ENCODE measurements around the gene CD38.
A peak's percentile ranks its signal among the peaks of the same experiment; 100 is the strongest.
"Not testable (repeated sequence)": the region's sequence is repeated elsewhere in the genome, so short reads cannot be mapped to it uniquely, and the experiment has no call there.

CD38 gene

DNA sequence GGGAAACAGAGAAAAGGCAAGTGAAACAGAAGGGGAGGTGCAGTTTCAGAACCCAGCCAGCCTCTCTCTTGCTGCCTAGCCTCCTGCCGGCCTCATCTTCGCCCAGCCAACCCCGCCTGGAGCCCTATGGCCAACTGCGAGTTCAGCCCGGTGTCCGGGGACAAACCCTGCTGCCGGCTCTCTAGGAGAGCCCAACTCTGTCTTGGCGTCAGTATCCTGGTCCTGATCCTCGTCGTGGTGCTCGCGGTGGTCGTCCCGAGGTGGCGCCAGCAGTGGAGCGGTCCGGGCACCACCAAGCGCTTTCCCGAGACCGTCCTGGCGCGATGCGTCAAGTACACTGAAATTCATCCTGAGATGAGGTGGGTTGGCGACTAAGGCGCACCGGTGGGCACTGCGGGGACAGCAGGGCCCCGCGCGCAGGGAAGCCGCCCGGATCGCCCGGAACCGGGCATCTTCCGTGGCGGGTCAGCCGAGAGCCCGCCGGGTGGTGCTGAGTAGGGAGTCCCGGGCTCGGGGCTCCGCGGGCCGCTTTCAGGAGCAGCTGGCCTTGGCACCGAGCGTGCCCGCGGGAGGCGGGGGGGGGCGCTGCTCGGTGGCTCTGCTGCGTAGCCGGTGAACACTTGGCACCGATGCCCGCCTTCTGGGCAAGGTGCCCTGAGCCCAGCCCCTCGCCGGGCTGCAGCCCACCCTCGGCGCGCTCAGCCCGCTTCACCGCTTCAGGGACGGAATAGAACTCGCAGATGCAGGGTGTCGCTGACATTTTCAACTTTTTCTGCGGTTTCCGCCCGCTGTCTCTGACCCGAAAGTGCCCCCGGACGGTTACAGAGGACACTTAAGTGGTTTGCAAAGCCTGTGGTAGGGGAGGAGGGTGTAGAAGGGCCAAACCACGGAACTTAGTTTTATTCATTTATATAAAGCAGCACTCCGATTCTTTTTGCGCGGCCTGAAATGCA lies at the start of gene CD38:
Gene CD38 (plus strand): TSS at position 40 of the 953 bp plus-strand sequence. CDS start 87 bp downstream, at position 127.
- peak; percentile 64 for DNase-seq

- peak; percentile 30 for DNase-seq
Observed at GRCh38 chr4:15729910-15730533, 48.1 kb upstream of the CD38 start.

DNA sequence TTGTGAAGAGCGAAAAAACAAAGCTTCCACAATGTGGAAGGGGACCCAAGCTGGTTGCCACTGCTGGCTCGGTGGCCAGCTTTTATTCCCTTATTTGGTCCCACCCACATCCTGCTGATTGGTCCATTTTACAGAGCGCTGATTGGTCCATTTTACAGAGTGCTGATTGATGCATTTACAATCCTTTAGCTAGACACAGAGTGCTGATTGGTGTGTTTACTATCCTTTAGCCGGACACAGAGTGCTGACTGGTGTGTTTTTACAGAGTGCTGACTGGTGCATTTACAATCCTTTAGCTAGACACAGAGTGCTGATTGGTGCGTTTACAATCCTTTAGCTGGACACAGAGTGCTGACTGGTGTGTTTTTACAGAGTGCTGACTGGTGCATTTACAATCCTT lies 45.1 kb upstream of the CD38 start:
- DNase-seq = not testable (repeated sequence)

GRCh38 chr4:15735536-15735935 lies 42.6 kb upstream of the CD38 start:
- DNase-seq = no peak

DNA sequence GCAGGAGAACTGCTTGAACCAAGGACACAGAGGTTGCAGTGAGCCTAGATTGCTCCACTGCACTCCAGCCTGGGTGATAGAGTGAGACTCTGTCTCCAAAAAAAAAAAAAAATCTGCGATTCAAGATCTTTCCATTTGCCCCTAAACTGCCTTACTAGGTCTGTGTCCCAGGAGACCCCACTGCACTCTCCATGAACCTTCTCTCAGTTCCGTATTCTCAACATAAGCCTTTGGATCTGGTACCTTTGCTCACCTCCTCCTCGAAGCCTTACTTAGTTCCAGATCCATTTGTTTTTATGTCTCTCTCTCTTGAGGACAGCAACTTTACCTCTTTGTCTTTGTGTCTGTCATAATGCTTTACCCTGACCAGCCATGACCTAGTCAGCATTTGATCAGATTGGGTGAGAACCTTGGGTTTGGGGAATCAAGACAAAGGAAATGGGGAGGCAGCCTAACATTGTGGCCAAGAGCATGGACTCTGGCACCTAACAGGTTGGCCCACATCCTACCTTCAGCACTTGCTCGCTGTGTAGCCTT lies 41.5 kb upstream of the CD38 start:
- DNase-seq = no peak

DNA sequence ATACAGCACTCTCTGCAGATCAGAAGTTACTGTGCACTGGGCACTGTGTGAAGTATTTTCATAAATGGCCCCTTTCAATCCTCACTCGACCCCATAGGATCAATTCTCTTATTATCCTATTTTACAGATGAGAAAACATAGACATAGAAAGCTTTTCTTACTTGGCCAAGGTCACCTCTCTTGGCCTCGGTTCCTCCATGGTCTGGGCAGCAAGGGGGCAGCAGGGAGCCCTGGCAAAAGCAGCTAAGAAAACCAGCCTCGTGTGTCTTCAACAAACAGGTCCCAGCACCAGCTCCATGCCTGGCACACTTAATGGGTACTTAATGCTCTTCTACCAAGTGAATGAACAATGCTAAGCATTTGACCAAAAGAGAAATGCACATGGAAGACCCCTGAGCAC lies 40.9 kb upstream of the CD38 start:
- no peak for DNase-seq

GRCh38 chr4:15738877-15739276 lies 39.3 kb upstream of the CD38 start:
- DNase-seq = peak; percentile 38

- no peak for DNase-seq
Observed at GRCh38 chr4:15740764-15741404, 37.2 kb upstream of the CD38 start.

GRCh38 chr4:15742083-15742582 lies 36.0 kb upstream of the CD38 start:
- no peak for DNase-seq

DNA sequence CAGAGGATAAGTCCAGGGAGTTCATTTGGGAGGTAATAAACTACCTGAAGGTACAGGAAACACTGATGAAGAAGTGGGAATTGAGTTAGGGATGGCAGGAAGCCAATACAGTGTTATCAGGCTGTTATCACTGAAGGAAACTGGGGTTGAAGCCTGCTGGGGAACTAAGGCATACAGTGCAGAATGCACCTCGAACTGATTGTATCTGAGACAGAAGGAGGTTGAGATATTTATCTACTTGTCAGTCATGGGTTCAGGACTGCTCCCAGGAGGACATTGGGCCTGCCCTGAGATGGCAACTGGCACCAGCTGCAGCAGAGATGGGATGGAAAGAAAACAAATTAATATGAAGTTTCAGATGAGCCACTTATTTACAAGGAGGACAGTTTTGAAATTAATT lies 35.5 kb upstream of the CD38 start:
- no peak for DNase-seq

DNA sequence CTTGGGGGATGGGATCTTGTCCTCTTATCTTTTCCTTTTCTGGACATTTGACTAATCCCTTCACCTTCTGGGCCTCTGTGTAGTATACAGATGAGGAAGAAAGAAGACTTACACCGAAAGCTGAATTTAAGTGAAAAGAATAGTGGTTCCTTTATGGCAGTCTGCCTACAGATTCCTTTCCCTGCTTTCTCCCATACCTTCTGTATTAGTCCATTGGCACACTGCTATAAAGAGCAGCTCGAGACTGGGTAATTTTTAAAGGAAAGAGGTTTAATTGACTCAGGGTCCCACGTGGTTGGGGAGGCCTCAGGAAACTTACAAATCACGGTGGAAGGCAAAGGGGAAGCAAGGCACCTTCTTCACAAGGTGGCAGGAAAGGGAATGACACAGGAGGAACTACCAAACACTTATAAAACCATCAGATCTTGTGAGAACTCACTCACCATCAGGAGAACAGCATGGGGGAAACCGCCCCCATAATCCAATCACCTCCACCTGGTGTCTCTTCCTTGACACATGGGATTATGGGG lies 34.0 kb upstream of the CD38 start:
- DNase-seq = no peak

DNA sequence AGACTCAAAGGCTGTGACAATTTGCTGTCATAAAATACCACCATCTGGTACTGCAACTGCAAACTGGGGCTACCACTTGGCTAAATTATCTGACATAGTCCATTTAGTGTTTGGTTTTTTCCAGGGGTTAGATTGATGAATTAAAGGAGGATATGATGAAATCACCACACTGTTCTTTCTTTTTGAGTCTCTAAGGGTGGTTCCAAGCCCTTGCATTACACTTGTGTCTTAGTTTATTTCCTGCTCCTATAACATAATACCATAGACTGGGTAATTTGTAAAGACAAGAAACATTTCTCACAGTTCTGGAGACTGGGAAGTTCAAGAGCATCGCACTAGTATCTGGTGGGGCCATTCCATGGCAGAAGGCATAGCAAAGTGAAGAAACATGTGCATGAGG lies 32.0 kb upstream of the CD38 start:
- no peak for DNase-seq

DNA sequence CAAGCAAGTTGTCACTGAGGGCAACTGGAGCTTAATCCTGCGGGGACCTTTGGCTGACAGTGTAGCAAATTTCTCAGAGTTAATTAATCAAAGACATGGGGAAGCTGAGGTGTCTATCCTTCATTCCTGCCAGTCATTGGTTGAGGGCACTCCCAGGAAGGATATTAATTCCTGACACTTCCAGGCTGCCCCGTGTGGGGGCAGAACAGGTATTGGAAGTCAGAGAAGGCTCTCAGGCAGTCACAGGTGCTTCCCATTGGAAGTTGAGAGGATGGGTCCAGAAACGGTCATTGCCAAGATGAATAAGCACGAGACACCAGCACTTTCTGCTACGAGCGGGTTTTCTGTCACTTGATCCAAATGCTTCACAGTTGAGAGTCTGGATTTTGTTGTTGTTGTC lies 29.1 kb upstream of the CD38 start:
- no peak for DNase-seq

GRCh38 chr4:15751153-15751552 lies 27.0 kb upstream of the CD38 start:
- no peak for DNase-seq

DNA sequence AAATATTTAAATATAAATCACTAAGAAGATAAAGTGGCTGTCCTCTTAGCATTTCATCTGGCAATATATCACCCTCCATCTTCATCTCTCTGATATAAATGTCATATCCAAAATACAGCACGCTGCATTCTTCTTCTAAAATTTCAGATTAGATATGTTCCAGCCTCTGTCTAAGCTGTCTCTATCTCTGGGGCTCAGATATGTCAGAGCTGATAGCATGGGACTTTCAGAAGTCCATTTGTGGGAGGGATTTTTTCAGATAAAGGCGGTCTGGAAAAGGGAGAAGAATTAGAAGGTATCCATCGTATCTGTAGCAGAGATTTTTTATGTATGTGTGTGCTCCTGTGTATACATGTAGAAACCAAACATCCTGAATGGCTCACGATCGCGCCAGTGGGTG lies 25.0 kb upstream of the CD38 start:
- DNase-seq = no peak

DNA sequence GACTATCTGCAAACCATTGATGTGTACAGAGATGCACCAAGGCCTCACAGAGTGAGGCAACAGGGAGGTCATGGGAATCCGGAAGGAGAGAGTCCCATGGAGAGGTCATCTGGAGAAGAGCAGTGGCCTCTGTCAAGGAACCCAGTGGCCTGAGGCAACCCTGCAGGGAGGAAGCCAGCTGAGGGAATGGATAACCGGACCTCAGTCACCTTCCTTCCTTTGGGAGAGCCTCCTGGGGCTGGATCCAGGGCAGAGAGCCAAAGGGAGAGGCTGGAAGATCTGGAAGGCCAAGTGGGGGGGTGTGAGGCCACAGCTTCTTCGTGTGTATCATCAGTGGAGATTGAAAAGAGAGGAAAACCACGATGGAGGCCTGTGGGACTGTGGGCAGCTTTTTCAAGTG lies 24.3 kb upstream of the CD38 start:
- DNase-seq = no peak

DNA sequence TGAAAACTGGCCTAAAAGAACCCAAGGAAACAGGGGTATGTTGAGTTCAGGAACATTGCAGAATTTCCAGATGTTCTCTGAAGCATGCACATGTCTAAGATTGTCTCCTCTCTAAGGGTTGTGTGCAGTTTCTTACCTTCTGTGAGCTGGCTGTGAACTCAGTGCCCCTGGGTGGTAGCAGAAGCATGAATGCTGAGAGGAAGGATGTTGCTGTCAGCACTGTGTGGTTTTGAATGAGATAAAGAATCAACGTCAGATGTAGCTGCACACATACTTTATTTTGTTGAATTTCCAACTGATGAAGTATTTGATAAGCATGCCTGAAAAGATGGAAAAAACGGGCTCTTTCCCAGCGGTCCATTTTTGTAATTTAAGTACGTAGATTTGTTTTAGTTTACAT lies 23.8 kb upstream of the CD38 start:
- DNase-seq = peak; percentile 48

GRCh38 chr4:15755321-15756155 lies 22.6 kb upstream of the CD38 start:
- DNase-seq = peak; percentile 68

DNA sequence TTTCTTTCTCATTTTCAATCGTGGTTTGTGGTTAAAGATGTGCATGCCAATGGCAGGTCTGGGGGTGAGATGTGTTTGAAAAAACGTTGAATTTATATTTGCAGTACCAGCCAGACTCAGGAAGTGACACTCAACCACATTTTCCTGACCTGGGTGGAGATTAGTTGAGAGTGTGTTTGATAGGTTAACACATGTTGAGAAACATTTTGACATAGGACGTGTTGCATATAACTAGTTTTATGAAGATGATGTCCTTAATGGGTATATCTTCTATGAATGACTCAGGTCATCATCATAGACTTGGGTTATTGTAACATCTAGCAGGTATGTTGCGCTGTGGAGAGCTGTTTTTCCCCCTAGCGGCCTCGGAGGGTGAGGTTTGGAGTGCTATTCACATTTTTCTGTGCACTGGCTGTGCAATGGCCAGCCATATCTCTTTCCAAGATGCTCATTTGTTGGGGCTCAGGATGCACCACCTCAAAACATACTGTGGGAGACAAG lies 21.7 kb upstream of the CD38 start:
- peak; percentile 82 for DNase-seq

- DNase-seq = no peak
Observed at GRCh38 chr4:15757054-15757453, 21.1 kb upstream of the CD38 start.

GRCh38 chr4:15758294-15758693 lies 19.8 kb upstream of the CD38 start:
- DNase-seq = no peak

- not testable (repeated sequence) for DNase-seq
Observed at GRCh38 chr4:15762460-15762859, 15.7 kb upstream of the CD38 start.
